Heart right ventricle (tissue), 16 donors: ENCODE data around the gene NKX1-1. TPM values are rescaled to one million over a fixed set of nuclear protein-coding genes. Genes with fewer than 3 reads are reported as not detected.

Experiments
- ATAC-seq, 8 donors: fragments of 200-7000 bp; cut with Tn5 transposase; one replicate each; pipeline ENCODE4 v1.9.1; 2020; ENCODE audit warnings: mild to moderate bottlenecking in 8 of 8, moderate library complexity in 8 of 8, moderate number of reproducible peaks in 1 of 8
- DNase-seq, 2 donors: peaks; one replicate each; pipeline ENCODE4 v3.0.0-alpha.2; 2020
- H3K27ac ChIP-seq, 10 donors: fragments of 200-600 bp; sonication (generic) in 2 of 10; one replicate each; pipeline versions ENCODE4 v1.5.0 to v1.8.0; 2020 to 2022; ENCODE audit warnings: mild to moderate bottlenecking in 3 of 10
- H3K27me3 ChIP-seq, 7 donors: fragments of 200-600 bp; one replicate each; pipeline ENCODE4 v1.8.0; 2021 to 2022; ENCODE audit warnings: mild to moderate bottlenecking in 2 of 7
- H3K36me3 ChIP-seq, 9 donors: fragments of 200-600 bp; sonication (generic) in 1 of 9; one replicate each; pipeline versions ENCODE4 v1.5.0 to v1.8.0; 2020 to 2022; ENCODE audit warnings: mild to moderate bottlenecking in 2 of 9
- H3K4me1 ChIP-seq, 9 donors: fragments of 200-600 bp; sonication (generic) in 1 of 9; one replicate each; pipeline versions ENCODE4 v1.5.0 to v1.8.0; 2020 to 2022; ENCODE audit warnings: mild to moderate bottlenecking in 4 of 9
- H3K4me3 ChIP-seq, 10 donors: fragments of 200-600 bp; sonication (generic) in 2 of 10; one replicate each; pipeline versions ENCODE4 v1.5.0 to v1.8.0; 2020 to 2022; ENCODE audit warnings: mild to moderate bottlenecking in 7 of 10, moderate library complexity in 2 of 10
- H3K9me3 ChIP-seq, 11 donors: fragments of 200-600 bp in 10 of 11; sonication (generic) in 2 of 11; one replicate each; pipeline versions ENCODE4 v1.5.0 to v1.8.0; 2013 to 2022; ENCODE audit warnings: mild to moderate bottlenecking in 2 of 11, control low read depth in 1 of 11, moderate library complexity in 1 of 11
- WGBS, 2 donors: extraction: QIAGEN DNeasy Blood & Tissue Kit; methylation state at CpG; one replicate each; pipeline ENCODE4 v1.1.7; 2013; ENCODE audit warnings: inconsistent platforms in 1 of 2; 5-methylcytosine and 5-hydroxymethylcytosine counted together
- intact Hi-C, 10 donors: fragments of 100-400 bp; cut with DNase I; formaldehyde crosslinking; loops; one replicate each; pipeline versions ENCODE4 v1.11.1 to v1.14.2; 2022
- polyA plus RNA-seq, 2 donors: library from polyadenylated mRNA; stranded (reverse); fragments of 200-250 nt; gene quantifications; one replicate each; pipeline ENCODE4 v1.2.3, GENCODE V29; 2013
- total RNA-seq, 10 donors: library from RNA; stranded (reverse); fragmentation: NEBNext Ultra II Directional in 3 of 10; extraction: Animal tissue kit (Norgen Biotek cat#: 25700) in 3 of 10; gene quantifications; one replicate each; pipeline versions ENCODE4 v1.2.1 to v1.2.4, GENCODE V29; 2021 to 2023
- TF ChIP-seq, protein P1 (sequence below), 9 donors: fragments of 200-600 bp; sonication (generic) in 2 of 9; IDR thresholded peaks; one replicate each; pipeline versions ENCODE4 v1.5.0 to v1.8.0; 2021 to 2022; ENCODE audit warnings: antibody characterized with exemption in 9 of 9, mild to moderate bottlenecking in 5 of 9, moderate library complexity in 1 of 9
- donor health status: Arrhythmogenic right ventricular cardiomyopathy.
- donor health status: ischemic (EF 13 %, LVEDD 7.1; RV severe dilation, severe dysfunction).
- donor health status: healthy with polysubstance abuse.
- donor health status: DM: no; HTN: yes; CAD: no.
- donor health status: DM: no; HTN: no; CAD: no.
- donor health status: ischemic (EF 25% LVEDD 6.9; RV normal size, moderate dysfunction).
- donor health status: ischemic (EF 25% LVEDD 5.7; RV mildly dilated, moderate dysfunction).
- donor health status: healthy.
- donor health status: DM: yes; HTN: yes; CAD: no.
- donor health status: Ischemic cardiomyopathy.
- donor health status: ischemic (EF 35%, LVEDD 5.7; RV mildly dilated, moderate dysfunction).
- donor health status: nonischemic (EF 11% LVEDD 7.7; RV severe dilation, severe dysfunction).
- donor health status: DM: yes; HTN: yes; CAD: no.
- donor health status: PGD.
- donor health status: ischemic (EF 29% LVEDD 5.4; RV normal size, mild dysfunction).
- donor health status: nonischemic (EF 23%, LVEDD 6.1; RV moderate dilation, normal function).

Gene NKX1-1
- total and polyA plus RNA-seq, 12 donors, result not detected

DNA sequence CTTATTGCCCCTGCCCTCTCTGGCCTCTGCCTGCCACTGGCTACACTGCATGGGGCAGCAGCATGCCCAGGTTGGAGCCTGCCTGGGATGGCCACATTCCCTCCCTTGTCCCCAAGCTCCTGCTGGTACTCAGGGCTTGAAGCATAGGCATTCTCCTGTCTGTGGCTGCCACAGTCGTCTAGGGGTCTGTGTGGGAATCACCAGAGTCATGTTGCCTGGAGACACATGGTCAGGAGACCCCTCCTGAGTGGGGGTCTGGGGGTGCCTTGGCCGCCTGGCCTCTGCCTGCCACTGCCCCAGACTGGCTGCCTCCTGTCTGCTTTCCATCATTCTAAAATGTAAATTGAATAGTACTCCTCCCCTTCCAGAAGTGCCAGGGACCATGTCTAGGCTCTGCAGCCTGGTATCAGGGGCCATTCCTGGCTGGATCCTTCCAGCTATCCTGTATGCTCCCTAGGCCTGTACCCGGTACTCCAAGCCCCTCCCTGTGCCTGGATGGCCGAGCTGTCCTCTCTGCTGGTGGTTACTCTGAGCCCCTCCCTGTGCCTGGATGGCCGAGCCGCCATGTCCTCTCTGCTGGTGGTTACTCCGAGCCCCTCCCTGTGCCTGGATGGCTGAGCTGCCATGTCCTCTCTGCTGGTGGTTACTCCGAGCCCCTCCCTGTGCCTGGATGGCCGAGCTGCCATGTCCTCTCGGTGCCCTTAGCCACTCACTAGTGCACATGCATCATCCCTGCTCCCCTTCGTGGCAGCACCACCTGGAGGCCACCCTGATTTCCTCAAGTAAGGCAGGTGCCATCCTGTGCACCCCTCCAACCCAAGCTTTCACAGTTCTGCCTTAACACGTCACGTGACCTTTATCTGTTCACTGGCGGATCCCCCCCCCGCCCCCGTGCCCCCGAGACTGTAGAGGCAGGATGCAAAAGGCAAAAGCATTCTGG lies 5.5 kb upstream of the NKX1-1 start:
- H3K27ac ChIP-seq, result no peak overlapping the region
- peaks cover 0 to 11% (median 3%) of the 10 kb centered on the region in 9 donors for H3K4me1 ChIP-seq
- no peak for ATAC-seq
- no peak overlapping the region for H3K4me3 ChIP-seq
- no peak for DNase-seq
- WGBS, 2 donors, result 41 to 42% methylated on average over 17 of the region's 17 CpGs
- TF ChIP-seq, protein P1, sequence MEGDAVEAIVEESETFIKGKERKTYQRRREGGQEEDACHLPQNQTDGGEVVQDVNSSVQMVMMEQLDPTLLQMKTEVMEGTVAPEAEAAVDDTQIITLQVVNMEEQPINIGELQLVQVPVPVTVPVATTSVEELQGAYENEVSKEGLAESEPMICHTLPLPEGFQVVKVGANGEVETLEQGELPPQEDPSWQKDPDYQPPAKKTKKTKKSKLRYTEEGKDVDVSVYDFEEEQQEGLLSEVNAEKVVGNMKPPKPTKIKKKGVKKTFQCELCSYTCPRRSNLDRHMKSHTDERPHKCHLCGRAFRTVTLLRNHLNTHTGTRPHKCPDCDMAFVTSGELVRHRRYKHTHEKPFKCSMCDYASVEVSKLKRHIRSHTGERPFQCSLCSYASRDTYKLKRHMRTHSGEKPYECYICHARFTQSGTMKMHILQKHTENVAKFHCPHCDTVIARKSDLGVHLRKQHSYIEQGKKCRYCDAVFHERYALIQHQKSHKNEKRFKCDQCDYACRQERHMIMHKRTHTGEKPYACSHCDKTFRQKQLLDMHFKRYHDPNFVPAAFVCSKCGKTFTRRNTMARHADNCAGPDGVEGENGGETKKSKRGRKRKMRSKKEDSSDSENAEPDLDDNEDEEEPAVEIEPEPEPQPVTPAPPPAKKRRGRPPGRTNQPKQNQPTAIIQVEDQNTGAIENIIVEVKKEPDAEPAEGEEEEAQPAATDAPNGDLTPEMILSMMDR (IDR thresholded peaks at IDR 0.05), result no peak
- peaks cover 28 to 97% (median 94%) of the 10 kb centered on the region in 7 donors for H3K27me3 ChIP-seq
- no peaks in the 10 kb centered on the region for H3K36me3 ChIP-seq
- intact Hi-C loops, result no loop called here
- H3K9me3 ChIP-seq, result no peaks in the 10 kb centered on the region

DNA sequence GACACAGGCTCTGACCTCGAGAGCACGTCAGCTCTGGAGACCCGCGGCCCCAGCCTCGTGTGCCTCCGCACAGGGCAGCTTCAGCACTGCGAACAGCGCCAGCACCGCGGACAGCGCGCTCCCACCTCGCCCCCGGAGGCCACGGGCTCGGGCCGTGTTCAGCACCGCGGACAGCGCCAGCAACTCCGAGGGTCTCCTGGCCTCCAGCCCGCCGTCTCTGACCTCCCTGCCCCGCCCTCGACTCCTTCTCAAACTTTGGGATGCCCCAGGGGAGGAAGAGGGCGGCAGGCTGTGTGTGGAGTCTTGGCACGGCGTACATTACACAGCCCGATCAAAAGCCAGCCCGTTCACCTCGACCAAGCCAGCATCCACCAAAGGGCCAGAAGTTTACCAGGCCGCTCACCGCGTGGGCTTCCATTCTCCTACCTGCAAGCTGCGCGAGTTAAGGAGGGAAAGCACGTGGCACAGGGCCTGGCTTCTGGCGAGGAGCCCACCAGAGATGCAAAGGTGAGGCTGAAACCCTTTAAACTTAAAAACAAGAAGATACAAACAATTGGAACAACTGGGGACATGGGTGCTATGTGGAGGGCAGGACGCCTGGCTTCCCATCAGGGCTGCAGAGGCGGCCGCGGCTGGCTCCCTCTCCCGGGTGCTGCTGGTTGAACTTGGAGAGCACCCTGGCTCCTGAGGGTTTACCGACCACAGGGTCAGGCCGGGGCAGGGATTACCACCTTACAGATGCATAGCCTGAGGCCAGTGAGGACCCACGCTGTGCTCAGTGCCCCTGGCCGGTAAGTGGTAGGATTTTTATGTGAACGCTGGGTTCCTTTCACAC lies 4.5 kb upstream of the NKX1-1 start:
- peaks cover 38 to 97% (median 94%) of the 10 kb centered on the region in 7 donors for H3K27me3 ChIP-seq
- intact Hi-C loops, result no loop called here
- 21% methylated on average over 48 of the region's 48 CpGs for WGBS, 2 donors
- ATAC-seq, result peak; percentile 71 to 87 (median 82)
- H3K9me3 ChIP-seq, result no peaks in the 10 kb centered on the region
- DNase-seq, result peak; percentile 44 to 63
- TF ChIP-seq, protein P1 (IDR thresholded peaks at IDR 0.05), result no peak
- no peak overlapping the region for H3K4me3 ChIP-seq
- no peaks in the 10 kb centered on the region for H3K36me3 ChIP-seq
- H3K4me1 ChIP-seq, result peaks cover 0 to 13% (median 5%) of the 10 kb centered on the region in 9 donors
- no peak overlapping the region for H3K27ac ChIP-seq

DNA sequence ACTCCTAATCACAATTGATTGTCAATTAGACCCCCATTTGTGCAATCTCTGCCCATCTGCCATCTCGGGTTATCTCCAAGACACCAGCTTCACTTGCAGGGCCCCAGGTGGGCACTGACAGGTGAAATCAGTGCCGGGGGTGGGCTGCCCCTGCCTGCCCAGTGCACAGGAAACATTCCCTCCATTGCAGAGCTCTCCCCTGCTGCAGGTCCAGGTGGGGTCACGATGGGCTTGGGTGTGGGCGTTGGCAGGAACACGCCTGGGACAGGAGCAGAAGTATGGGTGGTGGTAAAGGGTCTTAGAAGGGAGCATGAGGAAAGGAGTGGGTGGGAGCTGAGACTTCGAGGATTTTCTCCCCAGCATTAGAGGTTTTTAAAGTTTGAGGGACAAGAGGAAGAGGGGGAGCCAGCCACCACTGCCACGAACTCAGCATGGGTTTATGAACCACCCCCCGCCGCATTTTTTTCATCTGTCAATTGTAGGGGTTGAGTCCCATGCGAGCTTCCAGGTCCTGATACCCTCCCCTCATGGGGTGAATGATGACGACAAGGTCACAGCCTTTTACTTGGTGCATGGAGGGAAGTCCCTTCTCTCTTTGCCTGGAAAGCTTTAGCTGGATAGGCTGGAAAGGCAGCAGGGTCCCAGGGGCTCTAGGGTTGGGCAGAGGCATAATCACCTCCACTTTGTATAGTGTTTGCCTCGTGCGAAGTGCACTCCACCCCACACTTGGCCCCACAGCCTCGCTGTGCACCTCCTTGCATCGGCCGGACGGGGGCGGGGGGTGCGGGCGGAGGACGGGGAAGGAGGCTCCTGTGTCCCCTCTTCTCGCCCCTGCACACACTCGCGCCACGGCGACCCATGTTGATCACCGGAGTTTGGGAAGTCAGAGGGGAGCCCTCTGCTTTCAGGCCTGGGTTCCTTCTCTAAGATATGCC lies 3.5 kb upstream of the NKX1-1 start:
- Histone ChIP-seq H3K27ac (no peak overlapping the region), H3K36me3 (no peaks in the 10 kb centered on the region), H3K4me1 (peaks cover 0 to 21% (median 12%) of the 10 kb centered on the region in 9 donors), H3K9me3 (no peaks in the 10 kb centered on the region), H3K27me3 (peaks cover 45 to 97% (median 94%) of the 10 kb centered on the region in 7 donors), H3K4me3 (no peak overlapping the region)
- 39 to 44% methylated on average over 27 of the region's 27 CpGs for WGBS, 2 donors
- DNase-seq (no peak), ATAC-seq (no peak)
- TF ChIP-seq, protein P1 (IDR thresholded peaks at IDR 0.05), result no peak
- intact Hi-C loops, result no loop called here
